HEK293 (cell line): ENCODE results near the gene CETP.

Experiments
- CTCF ChIA-PET: fragments of 350-600 bp; formaldehyde crosslinking; extraction: SDS; loops from one replicate; lab custom pipeline; 2021; ENCODE audit warnings: antibody characterized with exemption; lab: Yijun Ruan, JAX
- POLR2A ChIA-PET: fragments of 300-600 bp; formaldehyde crosslinking; extraction: SDS; loops from one replicate; lab custom pipeline; 2020; ENCODE audit warnings: antibody characterized with exemption, inconsistent platforms; lab: Yijun Ruan, JAX
- H3K27ac ChIP-seq: fragments of 200-500 bp; sonication (Bioruptor generic); 2 replicates; pipeline ENCODE4 v1.5.1; 2014; ENCODE audit warnings: low read depth, low read length, control low read depth, inconsistent platforms; ENCODE audit errors: extremely low read depth
- H3K36me3 ChIP-seq, 2 experiments: fragments of 200-500 bp in 1 of 2; sonication (Bioruptor generic) in 1 of 2; 1 replicate in 1 of 2; 2 replicates in 1 of 2; pipeline ENCODE4 v1.5.1; 2014 to 2017; ENCODE audit warnings: inconsistent platforms in 2 of 2, low read length in 2 of 2; ENCODE audit not compliant: control insufficient read depth in 2 of 2, insufficient read depth in 1 of 2
- H3K4me1 ChIP-seq: fragments of 200-500 bp; sonication (Bioruptor generic); 2 replicates; pipeline ENCODE4 v1.5.1; 2014; ENCODE audit warnings: mild to moderate bottlenecking, low read length, inconsistent platforms; ENCODE audit not compliant: control insufficient read depth, insufficient read depth
- H3K4me3 ChIP-seq: 2 replicates; pipeline ENCODE4 v1.5.1; 2011; ENCODE audit warnings: low read depth, mild to moderate bottlenecking, control low read depth, low read length, moderate library complexity
- H3K9me3 ChIP-seq: fragments of 200-500 bp; sonication (Bioruptor generic); 2 replicates; pipeline ENCODE4 v1.5.1; 2014; ENCODE audit warnings: low read depth, low read length, inconsistent platforms; ENCODE audit not compliant: control insufficient read depth, insufficient read depth
- BCL6B ChIP-seq: fragments of 450-650 bp; formaldehyde crosslinking; IDR thresholded peaks from 2 replicates; pipeline ENCODE4 v1.5.1; 2017; ENCODE audit warnings: missing biosample characterization, missing genetic modification characterization
- HIC1 ChIP-seq: fragments of 450-650 bp; formaldehyde crosslinking; IDR thresholded peaks from 2 replicates; pipeline ENCODE4 v1.5.1; 2016; ENCODE audit warnings: missing biosample characterization, missing genetic modification characterization
- HOXA7 ChIP-seq: sonication (generic); formaldehyde crosslinking; IDR thresholded peaks from 2 replicates; pipeline ENCODE4 v1.8.1; 2022; ENCODE audit warnings: missing genetic modification reagents, borderline replicate concordance
- PRDM6 ChIP-seq: fragments of 450-650 bp; formaldehyde crosslinking; IDR thresholded peaks from 2 replicates; pipeline ENCODE4 v1.5.1; 2017; ENCODE audit warnings: missing biosample characterization, missing genetic modification characterization
- REST ChIP-seq: fragments of 450-650 bp; formaldehyde crosslinking; IDR thresholded peaks from 2 replicates; pipeline ENCODE4 v1.5.1; 2016; ENCODE audit warnings: missing biosample characterization, missing genetic modification characterization
- SALL2 ChIP-seq: fragments of 450-650 bp; formaldehyde crosslinking; IDR thresholded peaks from 2 replicates; pipeline ENCODE4 v1.5.0; 2017; ENCODE audit warnings: missing biosample characterization, mild to moderate bottlenecking, missing genetic modification characterization, borderline replicate concordance
- SP3 ChIP-seq: fragments of 450-650 bp; formaldehyde crosslinking; IDR thresholded peaks from 2 replicates; pipeline ENCODE4 v1.5.1; 2016; ENCODE audit warnings: missing biosample characterization, missing genetic modification characterization
- ZBTB11 ChIP-seq: fragments of 450-650 bp; formaldehyde crosslinking; conservative IDR thresholded peaks from 2 replicates; pipeline ENCODE4 v1.5.1; 2016; ENCODE audit warnings: low read depth, missing biosample characterization, missing genetic modification characterization
- ZNF514 ChIP-seq: fragments of 450-650 bp; formaldehyde crosslinking; IDR thresholded peaks from 2 replicates; pipeline ENCODE4 v1.5.1; 2016; ENCODE audit warnings: missing biosample characterization, missing genetic modification characterization
- ZNF555 ChIP-seq: fragments of 450-650 bp; formaldehyde crosslinking; conservative IDR thresholded peaks from 2 replicates; pipeline ENCODE4 v1.5.1; 2017; ENCODE audit warnings: missing biosample characterization, mild to moderate bottlenecking, missing genetic modification characterization, inconsistent platforms
- ZNF558 ChIP-seq: fragments of 450-650 bp; formaldehyde crosslinking; IDR thresholded peaks from 2 replicates; pipeline ENCODE4 v1.5.1; 2016; ENCODE audit warnings: missing biosample characterization, missing genetic modification characterization
- ZNF660 ChIP-seq: fragments of 450-650 bp; IDR thresholded peaks from 2 replicates; pipeline ENCODE4 v1.5.1; 2018; ENCODE audit warnings: missing biosample characterization, mild to moderate bottlenecking, missing genetic modification characterization
- ZNF776 ChIP-seq: fragments of 450-650 bp; formaldehyde crosslinking; IDR thresholded peaks from 2 replicates; pipeline ENCODE4 v1.5.0; 2017; ENCODE audit warnings: missing biosample characterization, missing genetic modification characterization, borderline replicate concordance
- ZNF830 ChIP-seq: fragments of 450-650 bp; IDR thresholded peaks from 2 replicates; pipeline ENCODE4 v1.5.0; 2018; ENCODE audit warnings: missing biosample characterization, missing genetic modification characterization, low read depth, mild to moderate bottlenecking, moderate library complexity

The CETP gene

GRCh38 chr16:56971768-56972043 lies 10.0 kb downstream of the CETP start:
- H3K36me3 ChIP-seq = no peaks in the 10 kb centered on the region
- ChIA-PET POLR2A (no interaction called here), CTCF (interaction anchor here (1.0 to 1.3 kb wide), 2 partner anchors 8 to 14 kb away, joined by 4 read pairs; no protein-coding TSS in a partner anchor)
- no peaks in the 10 kb centered on the region for H3K4me1 ChIP-seq
- H3K4me3 ChIP-seq = no peak overlapping the region
- no peaks in the 10 kb centered on the region for H3K9me3 ChIP-seq
- no peak overlapping the region for H3K27ac ChIP-seq
- TF ChIP-seq SALL2 (tag by site-specific recombination) (no peak), PRDM6 (tag by site-specific recombination) (no peak), BCL6B (tag by site-specific recombination) (no peak), HIC1 (tag by site-specific recombination) (no peak), ZNF776 (no peak), ZNF660 (no peak), SP3 (tag by site-specific recombination) (no peak), ZNF558 (tag by site-specific recombination) (no peak), ZBTB11 (tag by site-specific recombination) (no peak), REST (tag by site-specific recombination) (no peak), ZNF830 (tag by site-specific recombination) (no peak), HOXA7 (CRISPR knock-in tag) (no peak), ZNF555 (tag by site-specific recombination) (no peak), ZNF514 (tag by site-specific recombination) (no peak)
- TF ChIP-seq, all 188 proteins: peak for 0
